GM12891 (cell line): ENCODE results near the gene CD300H.

ENCODE experiments used
- PAX5 ChIP-seq: IDR thresholded peaks from 2 replicates; pipeline ENCODE4 v1.6.1; 2011; ENCODE audit warnings: low read length, moderate library complexity, mild to moderate bottlenecking; ENCODE audit not compliant: insufficient read depth, severe bottlenecking
- POLR2A ChIP-seq: IDR thresholded peaks from 2 replicates; pipeline ENCODE4 v1.6.1; 2011; ENCODE audit warnings: low read depth, low read length, control low read depth
- POLR2AphosphoS5 ChIP-seq: IDR thresholded peaks from 2 replicates; pipeline ENCODE4 v1.6.1; 2011; ENCODE audit warnings: low read depth, low read length, control low read depth

DNA sequence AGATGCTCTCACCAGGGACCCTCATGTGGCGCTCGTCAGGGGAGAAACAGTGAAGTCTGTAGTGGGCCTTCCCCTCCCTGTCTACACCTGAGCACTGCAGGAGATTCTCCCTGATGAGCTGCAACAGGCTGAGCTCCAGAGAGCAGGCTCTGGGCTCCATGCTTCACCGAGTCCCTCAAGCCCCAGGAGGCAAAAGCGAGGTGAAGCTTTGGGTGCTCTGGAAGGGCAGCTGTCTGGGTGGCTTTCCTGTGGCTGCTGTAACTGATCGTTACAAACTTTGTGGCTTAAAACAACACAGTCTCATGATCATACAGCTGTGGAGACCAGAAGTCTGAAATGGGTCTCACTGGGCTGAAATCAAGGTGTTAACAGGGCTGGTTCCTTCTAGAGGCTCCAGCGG lies 36.9 kb upstream of the CD300H start:
- no peak for TF ChIP-seq POLR2AphosphoS5
- no peak for TF ChIP-seq POLR2A
- TF ChIP-seq PAX5, result no peak
